Keratinocyte (primary cell): ENCODE results near the gene PLEKHA8.

Source experiments
- EZH2 ChIP-seq: IDR thresholded peaks from one replicate; pipeline ENCODE4 v1.6.1; 2012; ENCODE audit warnings: inconsistent platforms, mild to moderate bottlenecking, low read length, moderate library complexity
- TF ChIP-seq, protein P1 (sequence below), 3 experiments: IDR thresholded peaks in 1 of 3; conservative IDR thresholded peaks in 1 of 3; optimal IDR thresholded peaks in 1 of 3; 2 replicates in 2 of 3; 3 replicates in 1 of 3; pipeline versions ENCODE3 to v1.5.1; 2011; ENCODE audit warnings: low read length in 3 of 3, mild to moderate bottlenecking in 3 of 3, moderate library complexity in 2 of 3, control low read depth in 1 of 3, inconsistent platforms in 1 of 3; ENCODE audit not compliant: insufficient read depth in 2 of 3; ENCODE audit errors: extremely low read depth in 1 of 3

DNA sequence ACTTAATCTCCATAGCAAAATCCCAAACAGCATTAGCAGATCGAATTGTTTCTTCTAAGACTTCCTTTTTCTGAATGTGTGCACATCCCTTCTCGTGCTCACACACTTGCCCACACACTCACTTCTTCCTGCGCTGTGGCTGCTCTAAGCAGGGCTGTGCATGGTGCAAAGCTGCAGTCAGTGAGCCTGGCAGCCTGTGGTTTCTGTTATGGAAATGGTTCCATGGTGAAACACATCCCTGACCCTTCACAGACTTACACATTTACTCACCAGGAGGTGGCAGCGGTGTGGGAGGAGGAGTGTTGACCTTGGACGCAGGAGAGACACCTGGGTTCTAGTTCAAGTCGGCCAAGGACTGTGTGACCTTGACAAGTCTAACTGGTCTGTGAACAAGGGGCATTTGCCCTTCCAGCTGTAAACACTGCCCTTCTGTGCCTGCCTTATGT, 131.5 kb downstream of the PLEKHA8 start:
- TF ChIP-seq, protein P1, sequence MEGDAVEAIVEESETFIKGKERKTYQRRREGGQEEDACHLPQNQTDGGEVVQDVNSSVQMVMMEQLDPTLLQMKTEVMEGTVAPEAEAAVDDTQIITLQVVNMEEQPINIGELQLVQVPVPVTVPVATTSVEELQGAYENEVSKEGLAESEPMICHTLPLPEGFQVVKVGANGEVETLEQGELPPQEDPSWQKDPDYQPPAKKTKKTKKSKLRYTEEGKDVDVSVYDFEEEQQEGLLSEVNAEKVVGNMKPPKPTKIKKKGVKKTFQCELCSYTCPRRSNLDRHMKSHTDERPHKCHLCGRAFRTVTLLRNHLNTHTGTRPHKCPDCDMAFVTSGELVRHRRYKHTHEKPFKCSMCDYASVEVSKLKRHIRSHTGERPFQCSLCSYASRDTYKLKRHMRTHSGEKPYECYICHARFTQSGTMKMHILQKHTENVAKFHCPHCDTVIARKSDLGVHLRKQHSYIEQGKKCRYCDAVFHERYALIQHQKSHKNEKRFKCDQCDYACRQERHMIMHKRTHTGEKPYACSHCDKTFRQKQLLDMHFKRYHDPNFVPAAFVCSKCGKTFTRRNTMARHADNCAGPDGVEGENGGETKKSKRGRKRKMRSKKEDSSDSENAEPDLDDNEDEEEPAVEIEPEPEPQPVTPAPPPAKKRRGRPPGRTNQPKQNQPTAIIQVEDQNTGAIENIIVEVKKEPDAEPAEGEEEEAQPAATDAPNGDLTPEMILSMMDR (optimal IDR thresholded peaks at IDR 0.05 in 1 of 3, IDR thresholded peaks at IDR 0.05 in 1 of 3, conservative IDR thresholded peaks at IDR 0.05 in 1 of 3; ENCODE audit: extremely low read depth in 1 of 3, insufficient read depth in 2 of 3, low read length in 3 of 3), result peak; percentile 28 to 70 (median 42)
- TF ChIP-seq EZH2, result no peak
